ENCODE results near the gene TSKU.
A peak's percentile ranks its signal among the peaks of the same experiment; 100 is the strongest.

- TF ChIP-seq TAF1 (IDR thresholded peaks at IDR 0.05; ENCODE audit: control insufficient read depth, extremely low read depth, insufficient read depth, low read length, severe bottlenecking) (no peak), CTCF (IDR thresholded peaks at IDR 0.05 in 2 of 3, conservative IDR thresholded peaks at IDR 0.05 in 1 of 3; ENCODE audit: insufficient read depth in 2 of 3, low read depth in 1 of 3, low read length in 3 of 3) (peak; percentile 49 to 77 (median 77); a peak in 5 of 6 replicates), EZH2 (IDR thresholded peaks at IDR 0.05; ENCODE audit: borderline replicate concordance, low read depth, low read length) (no peak), HDAC1 (IDR thresholded peaks at IDR 0.05) (no peak)
Measured at GRCh38 chr11:76810151-76810853, 27.1 kb downstream of the TSKU start.

Measured in K562 (cell line).